Activated CD4-positive, alpha-beta T cell treated with anti-CD3 and anti-CD28 coated beads, Interleukin-2, amount 10 ng/mL, durations not matched to agents 7 days and 5 days (primary cell): ENCODE results near the gene GLS. TPM values are rescaled to one million over a fixed set of nuclear protein-coding genes. Genes with fewer than 3 reads are reported as not detected.
"Not testable (repeated sequence)": the region's sequence is repeated elsewhere in the genome, so short reads cannot be mapped to it uniquely, and the experiment has no call there.

Experiments
- CTCF ChIA-PET: fragments of 350-600 bp; sonication (Branson Sonifier 250); formaldehyde crosslinking; loops from one replicate; lab custom pipeline; 2021; ENCODE audit warnings: antibody characterized with exemption; lab: Charles Lee
- POLR2A ChIA-PET: fragments of 350-600 bp; sonication (Branson Sonifier 250); formaldehyde crosslinking; loops from one replicate; lab custom pipeline; 2021; ENCODE audit warnings: antibody characterized with exemption; lab: Charles Lee
- DNase-seq: peaks from one replicate; pipeline ENCODE4 v3.0.0-alpha.2; 2020
- H3K27ac Mint-ChIP-seq: one replicate; pipeline ENCODE4 v1.8.0; 2021; ENCODE audit warnings: mild to moderate bottlenecking, moderate library complexity, mixed read lengths
- H3K27me3 Mint-ChIP-seq: one replicate; pipeline ENCODE4 v1.8.0; 2021; ENCODE audit warnings: mixed read lengths
- H3K36me3 Mint-ChIP-seq: one replicate; pipeline ENCODE4 v1.8.0; 2021; ENCODE audit warnings: low read depth, mixed read lengths
- H3K4me1 Mint-ChIP-seq: one replicate; pipeline ENCODE4 v1.8.0; 2021; ENCODE audit warnings: mixed read lengths
- H3K4me3 Mint-ChIP-seq: one replicate; pipeline ENCODE4 v1.8.0; 2021; ENCODE audit warnings: mild to moderate bottlenecking, moderate library complexity, mixed read lengths
- H3K9me3 Mint-ChIP-seq: one replicate; pipeline ENCODE4 v1.8.0; 2021; ENCODE audit warnings: mixed read lengths
- total RNA-seq, 2 experiments: library from RNA; stranded (reverse); gene quantifications; one replicate each; pipeline ENCODE4 v1.2.3, GENCODE V29; 2021

Gene GLS
- total RNA-seq, 2 experiments from 2014 or later: 142 to 155 TPM

GRCh38 chr2:190859347-190860297 lies 21.0 kb upstream of the GLS start:
- Mint-ChIP-seq H3K4me3 (no peak overlapping the region), H3K27me3 (no peaks in the 10 kb centered on the region), H3K36me3 (peaks cover 10% of the 10 kb centered on the region), H3K9me3 (peaks cover 20% of the 10 kb centered on the region), H3K27ac (no peak overlapping the region), H3K4me1 (peaks cover 10% of the 10 kb centered on the region)
- POLR2A ChIA-PET: no interaction called here
- no peak for DNase-seq
- CTCF ChIA-PET: interaction anchor here (0.5 to 2.4 kb wide), 4 partner anchors 9 to 52 kb away, joined by 3 to 13 read pairs (median 3); no protein-coding TSS in a partner anchor

GRCh38 chr2:190860985-190861680 lies 19.5 kb upstream of the GLS start:
- POLR2A ChIA-PET: no interaction called here
- Mint-ChIP-seq H3K36me3 (peaks cover 10% of the 10 kb centered on the region), H3K9me3 (peaks cover 20% of the 10 kb centered on the region), H3K27me3 (no peaks in the 10 kb centered on the region), H3K27ac (no peak overlapping the region), H3K4me1 (peaks cover 10% of the 10 kb centered on the region), H3K4me3 (no peak overlapping the region)
- DNase-seq: no peak
- CTCF ChIA-PET: interaction anchor here (3.2 kb wide), 1 partner anchor 17 kb away, joined by 13 read pairs; no protein-coding TSS in a partner anchor

DNA sequence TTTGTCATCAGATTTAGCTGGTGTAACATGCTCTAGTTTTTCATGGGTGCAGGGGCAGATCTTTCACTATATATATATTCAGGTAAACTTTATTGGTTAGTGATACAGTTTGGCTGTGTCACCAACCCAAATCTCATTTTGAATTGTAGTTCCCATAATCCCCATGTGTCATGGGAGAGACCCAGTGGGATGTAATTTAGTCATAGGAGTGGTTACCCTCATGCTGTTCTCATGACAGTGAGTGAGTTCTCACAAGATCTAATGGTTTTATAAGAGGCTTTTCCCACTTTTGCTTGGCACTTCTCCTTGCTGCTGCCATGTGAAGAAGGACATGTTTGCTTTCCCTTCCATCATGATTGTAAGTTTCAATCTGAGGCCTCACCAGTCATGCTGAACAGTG lies 18.5 kb upstream of the GLS start:
- H3K4me3 Mint-ChIP-seq, H3K27me3 Mint-ChIP-seq, DNase-seq, H3K36me3 Mint-ChIP-seq, POLR2A ChIA-PET, H3K27ac Mint-ChIP-seq: not testable (repeated sequence)
- Mint-ChIP-seq H3K9me3 (peaks cover 20% of the 10 kb centered on the region), H3K4me1 (peaks cover 10% of the 10 kb centered on the region)
- CTCF ChIA-PET: interaction anchor here (1.2 to 3.2 kb wide), 2 partner anchors 9 to 16 kb away, joined by 4 to 13 read pairs; no protein-coding TSS in a partner anchor

GRCh38 chr2:190862571-190862991 lies 18.0 kb upstream of the GLS start:
- Mint-ChIP-seq H3K36me3 (peaks cover 10% of the 10 kb centered on the region), H3K4me3 (no peak overlapping the region), H3K4me1 (peaks cover 10% of the 10 kb centered on the region), H3K9me3 (peaks cover 20% of the 10 kb centered on the region), H3K27ac (no peak overlapping the region), H3K27me3 (no peaks in the 10 kb centered on the region)
- ChIA-PET CTCF (interaction anchor here (1.2 to 3.2 kb wide), 2 partner anchors 9 to 15 kb away, joined by 4 to 13 read pairs; no protein-coding TSS in a partner anchor), POLR2A (no interaction called here)
- no peak for DNase-seq

GRCh38 chr2:190863946-190864345 lies 16.7 kb upstream of the GLS start:
- CTCF ChIA-PET: interaction anchor here (3.2 kb wide), 1 partner anchor 14 kb away, joined by 13 read pairs; no protein-coding TSS in a partner anchor
- H3K27ac Mint-ChIP-seq: no peak overlapping the region
- H3K4me3 Mint-ChIP-seq: no peak overlapping the region
- peaks cover 10% of the 10 kb centered on the region for H3K36me3 Mint-ChIP-seq
- no peak for DNase-seq
- POLR2A ChIA-PET: no interaction called here
- peaks cover 10% of the 10 kb centered on the region for H3K4me1 Mint-ChIP-seq
- peaks cover 22% of the 10 kb centered on the region for H3K9me3 Mint-ChIP-seq
- peaks cover 2% of the 10 kb centered on the region for H3K27me3 Mint-ChIP-seq

DNA sequence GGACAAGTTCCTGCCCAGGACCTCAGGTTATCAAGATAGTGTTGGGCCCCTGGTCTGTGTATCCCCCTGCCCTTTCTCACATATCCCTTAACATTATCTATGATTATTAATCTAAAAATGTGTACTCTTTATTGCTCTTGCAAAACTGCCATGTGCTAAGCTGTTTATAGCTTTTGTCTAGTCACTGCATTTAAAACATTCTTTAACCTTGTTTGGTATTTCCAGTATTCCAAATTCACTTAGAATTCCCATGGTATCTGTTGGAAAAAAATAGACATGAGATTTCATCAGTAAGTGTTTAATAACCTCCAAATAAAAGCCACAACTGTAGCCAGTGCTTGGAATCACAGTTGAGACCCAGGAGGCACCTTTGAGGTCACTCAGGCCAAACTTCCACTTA lies 16.2 kb upstream of the GLS start:
- Mint-ChIP-seq H3K4me1 (peaks cover 10% of the 10 kb centered on the region), H3K27me3 (peaks cover 2% of the 10 kb centered on the region), H3K36me3 (peaks cover 10% of the 10 kb centered on the region), H3K4me3 (no peak overlapping the region), H3K27ac (no peak overlapping the region), H3K9me3 (peaks cover 22% of the 10 kb centered on the region)
- CTCF ChIA-PET: interaction anchor here (3.2 kb wide), 1 partner anchor 13 kb away, joined by 13 read pairs; no protein-coding TSS in a partner anchor
- POLR2A ChIA-PET: no interaction called here
- DNase-seq: no peak

DNA sequence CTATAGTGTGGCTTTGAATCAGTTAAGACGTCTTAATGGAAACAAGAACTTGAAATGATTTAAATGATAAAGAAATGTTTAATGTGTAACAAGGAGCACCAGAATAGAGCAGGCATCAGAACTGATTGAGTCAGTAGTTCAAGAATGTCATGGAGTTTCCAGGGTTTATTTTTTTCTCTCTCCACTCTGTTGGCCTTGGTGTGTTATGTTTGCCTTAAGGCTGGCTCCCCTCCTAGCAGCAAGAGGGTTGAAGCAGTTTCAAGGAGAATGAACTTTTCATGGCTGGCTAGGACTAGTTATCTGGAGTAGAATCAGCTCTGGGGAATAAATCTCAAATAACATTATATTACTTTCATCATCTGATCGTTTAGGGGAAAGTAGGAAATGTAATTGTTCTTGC lies 13.4 kb upstream of the GLS start:
- peaks cover 13% of the 10 kb centered on the region for H3K9me3 Mint-ChIP-seq
- H3K4me1 Mint-ChIP-seq: peaks cover 10% of the 10 kb centered on the region
- POLR2A ChIA-PET: no interaction called here
- DNase-seq: no peak
- CTCF ChIA-PET: interaction anchor here (0.9 kb wide), 1 partner anchor 17 kb away, joined by 3 read pairs; no protein-coding TSS in a partner anchor
- H3K4me3 Mint-ChIP-seq: no peak overlapping the region
- peaks cover 6% of the 10 kb centered on the region for H3K27me3 Mint-ChIP-seq
- peaks cover 4% of the 10 kb centered on the region for H3K36me3 Mint-ChIP-seq
- no peak overlapping the region for H3K27ac Mint-ChIP-seq

DNA sequence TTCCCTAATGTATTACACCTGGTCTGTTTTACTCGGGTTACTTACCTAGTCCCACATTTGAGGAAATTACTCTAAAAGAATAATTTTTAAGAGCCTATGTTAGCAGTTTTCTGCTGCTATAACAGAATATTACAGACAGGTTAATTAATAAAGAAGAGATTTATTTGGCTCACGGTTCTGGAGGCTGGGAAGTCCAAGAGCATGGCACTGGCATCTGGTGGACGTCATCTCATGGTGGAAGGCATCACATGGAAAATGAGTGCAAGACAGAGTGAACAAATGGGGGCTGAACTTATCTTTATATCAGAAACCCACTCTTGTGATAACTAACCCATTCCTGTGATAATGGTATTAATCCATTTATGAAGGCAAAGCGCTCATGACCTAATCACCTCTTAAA lies 12.8 kb upstream of the GLS start:
- no peak overlapping the region for H3K4me3 Mint-ChIP-seq
- no peak overlapping the region for H3K27ac Mint-ChIP-seq
- ChIA-PET CTCF (no interaction called here), POLR2A (no interaction called here)
- DNase-seq: no peak
- H3K9me3 Mint-ChIP-seq: peaks cover 12% of the 10 kb centered on the region
- peaks cover 10% of the 10 kb centered on the region for H3K36me3 Mint-ChIP-seq
- peaks cover 10% of the 10 kb centered on the region for H3K4me1 Mint-ChIP-seq
- H3K27me3 Mint-ChIP-seq: peaks cover 6% of the 10 kb centered on the region

DNA sequence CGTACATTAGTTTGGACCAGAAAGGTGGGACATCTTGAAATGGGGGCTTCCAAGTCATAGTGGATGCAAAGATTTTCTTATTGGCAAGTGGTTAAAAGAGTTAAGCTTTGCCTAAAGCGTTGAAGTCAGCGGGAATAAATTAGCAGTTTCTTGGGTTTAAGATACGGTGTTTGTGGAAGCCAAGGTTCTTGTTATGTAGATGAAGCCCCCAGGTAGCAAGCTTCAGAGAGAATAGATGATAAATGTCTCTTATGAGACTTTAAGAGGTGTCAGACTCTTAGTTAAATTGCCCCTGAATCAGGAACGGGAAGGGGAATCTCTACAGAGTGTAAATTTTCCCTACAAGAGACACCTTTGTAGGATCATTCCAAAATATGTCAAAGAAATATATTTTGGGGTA lies 10.9 kb upstream of the GLS start:
- H3K4me3 Mint-ChIP-seq: no peak overlapping the region
- CTCF ChIA-PET: interaction anchor here (1.1 kb wide), 1 partner anchor 8 kb away, joined by 4 read pairs; no protein-coding TSS in a partner anchor
- H3K27me3 Mint-ChIP-seq: peaks cover 6% of the 10 kb centered on the region

DNA sequence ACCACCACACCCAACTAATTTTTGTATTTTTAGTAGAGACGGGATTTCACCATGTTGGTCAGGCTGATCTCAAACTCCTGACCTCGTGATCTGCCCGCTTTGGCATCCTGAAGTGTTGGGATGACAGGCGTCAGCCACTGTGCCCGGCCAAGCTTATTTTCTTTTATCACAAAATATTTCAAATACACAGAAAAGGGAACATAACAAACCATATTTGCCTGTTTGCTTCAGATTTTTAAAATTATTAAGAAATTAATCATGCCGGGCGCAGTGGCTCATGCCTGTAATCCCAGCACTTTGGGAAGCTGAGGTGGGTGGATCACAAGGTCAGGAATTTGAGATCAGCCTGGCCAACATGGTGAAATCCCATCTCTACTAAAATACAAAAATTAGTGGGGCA lies 7.2 kb upstream of the GLS start:
- DNase-seq, H3K4me3 Mint-ChIP-seq, CTCF ChIA-PET, H3K27me3 Mint-ChIP-seq, H3K36me3 Mint-ChIP-seq, H3K9me3 Mint-ChIP-seq, H3K27ac Mint-ChIP-seq, POLR2A ChIA-PET: not testable (repeated sequence)
- peaks cover 18% of the 10 kb centered on the region for H3K4me1 Mint-ChIP-seq

More for the DNA sequence above, 10.9 kb upstream of the GLS start:
- no peak for DNase-seq
- H3K27ac Mint-ChIP-seq: no peak overlapping the region
- H3K36me3 Mint-ChIP-seq: peaks cover 10% of the 10 kb centered on the region
- POLR2A ChIA-PET: no interaction called here
- H3K9me3 Mint-ChIP-seq: peaks cover 12% of the 10 kb centered on the region
- H3K4me1 Mint-ChIP-seq: no peaks in the 10 kb centered on the region

- H3K27me3 Mint-ChIP-seq: peaks cover 2% of the 10 kb centered on the region
- ChIA-PET CTCF (interaction anchor here (1.1 to 1.4 kb wide), 3 partner anchors 13 to 71 kb away, joined by 3 to 4 read pairs (median 3); no protein-coding TSS in a partner anchor), POLR2A (no interaction called here)
- peaks cover 10% of the 10 kb centered on the region for H3K36me3 Mint-ChIP-seq
- peak; percentile 35 for DNase-seq
- peaks cover 7% of the 10 kb centered on the region for H3K9me3 Mint-ChIP-seq
- H3K4me3 Mint-ChIP-seq: no peak overlapping the region
- H3K4me1 Mint-ChIP-seq: peaks cover 21% of the 10 kb centered on the region
- H3K27ac Mint-ChIP-seq: no peak overlapping the region
Measured at GRCh38 chr2:190875891-190876290, 4.7 kb upstream of the GLS start.

DNA sequence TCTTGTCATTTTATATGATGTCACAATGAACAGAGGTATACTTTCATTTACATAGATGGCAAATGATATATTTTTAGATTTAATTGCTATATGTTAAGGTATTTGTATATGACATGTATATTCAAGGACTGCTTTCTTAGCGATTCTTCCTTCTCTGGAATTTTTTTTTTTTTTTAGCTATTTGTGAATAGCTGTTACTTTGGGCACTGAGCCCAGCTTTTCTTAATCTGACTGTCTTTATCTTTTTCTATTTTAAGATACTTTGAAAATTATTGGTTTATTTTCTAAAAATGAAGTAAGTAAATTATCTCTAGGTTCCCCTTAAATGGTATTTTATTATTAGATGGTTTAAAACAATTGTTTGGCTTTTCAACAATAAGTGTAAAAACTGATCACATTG lies 4.0 kb upstream of the GLS start:
- H3K36me3 Mint-ChIP-seq: peaks cover 6% of the 10 kb centered on the region
- peaks cover 4% of the 10 kb centered on the region for H3K9me3 Mint-ChIP-seq
- CTCF ChIA-PET: interaction anchor here (1.7 to 2.9 kb wide), 2 partner anchors 14 to 26 kb away, joined by 6 to 13 read pairs; no protein-coding TSS in a partner anchor
- no peak for DNase-seq
- no peaks in the 10 kb centered on the region for H3K27me3 Mint-ChIP-seq
- no peak overlapping the region for H3K4me3 Mint-ChIP-seq
- H3K4me1 Mint-ChIP-seq: peaks cover 21% of the 10 kb centered on the region
- no peak overlapping the region for H3K27ac Mint-ChIP-seq
- POLR2A ChIA-PET: interaction anchor here (0.6 kb wide), 1 partner anchor 515 kb away, joined by 3 read pairs; no protein-coding TSS in a partner anchor
